GM21576 (cell line): Measurements from ENCODE around the gene TROAP.
A peak's percentile ranks its signal among the peaks of the same experiment; 100 is the strongest.

ENCODE experiments used
- ATAC-seq: cut with Tn5 transposase; IDR thresholded peaks from one replicate; pipeline ENCODE4 v1.9.1; 2021; ENCODE audit warnings: mild to moderate bottlenecking, moderate library complexity; ENCODE audit not compliant: unreplicated experiment

Gene TROAP

DNA sequence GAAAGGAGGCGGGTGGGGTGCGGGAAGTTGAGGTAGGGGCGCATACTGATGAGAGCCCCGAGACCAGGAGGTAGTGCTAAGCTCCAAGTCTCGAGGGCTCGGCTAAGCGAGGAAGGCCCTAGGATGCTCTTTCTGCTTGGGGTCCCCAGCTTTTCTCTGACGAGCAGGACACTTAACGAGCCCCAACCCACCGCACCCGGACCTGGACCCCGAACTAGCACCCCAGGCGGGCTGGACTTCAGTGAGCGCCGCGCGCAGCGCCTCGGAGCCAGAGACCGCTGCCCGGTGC lies 18.7 kb downstream of the TROAP start:
- no peak for ATAC-seq

- ATAC-seq: peak; percentile 62
Observed at GRCh38 chr12:49342066-49342913, 19.2 kb downstream of the TROAP start.

GRCh38 chr12:49342914-49343731 lies 20.1 kb downstream of the TROAP start:
- ATAC-seq: no peak

GRCh38 chr12:49344486-49345050 lies 21.5 kb downstream of the TROAP start:
- no peak for ATAC-seq

DNA sequence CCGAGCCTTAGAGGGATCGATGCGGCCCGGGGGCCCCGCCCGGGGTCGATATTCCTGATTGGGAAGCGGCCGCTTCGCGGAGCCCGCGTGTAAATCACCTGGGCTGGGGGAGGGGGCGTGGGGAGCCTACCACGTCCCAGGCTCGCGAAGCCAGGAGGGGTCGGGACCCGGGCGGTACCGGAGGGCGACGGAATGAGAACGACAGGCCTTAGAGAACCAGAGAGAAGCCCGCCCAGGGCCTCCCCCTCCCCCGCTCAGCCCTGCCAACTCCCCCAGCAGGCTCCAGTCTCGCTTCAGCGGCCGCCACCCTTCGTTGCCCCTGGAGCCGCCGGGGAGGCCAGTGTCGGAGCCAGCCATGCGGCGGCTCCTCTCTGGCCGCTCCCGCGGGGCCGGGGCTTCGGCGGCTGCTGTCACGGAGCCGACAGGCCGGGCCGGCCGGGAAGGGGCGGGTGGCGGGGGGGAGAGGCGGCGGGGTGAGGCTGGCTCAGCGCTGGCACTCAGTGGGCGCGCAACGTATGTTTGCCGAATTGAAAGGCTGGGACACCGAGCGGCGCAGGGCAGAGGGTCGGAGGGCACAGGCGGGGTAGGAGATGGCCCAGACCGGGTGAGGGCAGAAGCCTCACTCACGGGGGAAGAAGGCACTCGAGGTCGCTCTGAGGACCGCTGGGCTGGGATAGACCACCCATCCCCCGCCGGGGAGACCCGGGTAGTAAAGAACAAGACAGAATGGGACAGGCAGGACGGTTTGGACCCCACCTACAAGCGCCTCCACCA lies 22.2 kb downstream of the TROAP start:
- ATAC-seq: no peak

GRCh38 chr12:49345825-49346658 lies 23.0 kb downstream of the TROAP start:
- ATAC-seq: no peak

GRCh38 chr12:49346659-49347310 lies 23.7 kb downstream of the TROAP start, which contains the start of gene DNAJC22:
DNAJC22 (plus strand) TSS chr12:49346888; CDS start chr12:49348873, 1,985 bp downstream.
- no peak for ATAC-seq

DNA sequence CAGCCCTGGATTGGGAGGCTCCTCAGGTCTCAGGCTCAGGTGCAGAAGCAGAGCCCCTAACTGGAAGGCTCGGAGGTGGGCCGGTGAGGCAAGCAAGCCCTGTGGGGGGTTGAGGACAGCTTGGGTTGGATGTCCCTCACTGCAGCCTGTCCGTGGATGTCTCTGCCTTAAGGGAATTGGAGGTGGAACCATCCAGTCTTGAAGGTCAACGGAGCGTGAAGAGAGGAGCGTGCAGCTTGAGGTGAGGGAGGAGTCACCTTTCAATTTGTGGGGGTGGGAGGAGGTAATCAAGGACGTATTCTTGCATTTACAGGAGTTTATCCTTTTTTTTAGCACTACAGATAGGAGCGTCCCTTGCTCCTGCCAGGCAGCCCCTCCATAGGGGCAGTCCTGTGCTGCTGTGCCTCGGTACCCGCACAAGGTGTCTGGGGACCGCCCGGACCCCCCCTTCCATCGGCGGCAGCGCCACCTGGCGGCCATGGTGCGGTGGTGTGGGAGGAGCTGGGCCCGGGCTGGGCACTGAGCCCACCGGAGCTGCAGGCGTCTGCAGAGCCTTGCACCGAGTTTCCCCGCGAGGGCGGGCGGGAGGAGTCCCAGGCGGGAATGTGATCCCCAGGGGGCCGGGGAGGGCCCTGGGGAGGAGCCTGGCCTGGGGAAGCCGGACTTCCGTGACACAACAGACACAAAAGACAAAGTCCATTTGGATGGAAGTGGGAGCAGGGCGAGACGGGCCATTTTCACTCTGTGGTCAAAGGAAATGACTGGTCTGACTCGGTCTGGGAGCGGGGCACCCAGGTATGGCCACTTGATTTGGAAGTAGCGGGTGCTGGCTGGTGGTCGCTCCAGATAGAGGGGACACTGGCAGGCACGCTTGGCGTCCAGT lies 24.5 kb downstream of the TROAP start:
- ATAC-seq: no peak

GRCh38 chr12:49348781-49349180 lies 25.7 kb downstream of the TROAP start:
- ATAC-seq: no peak

DNA sequence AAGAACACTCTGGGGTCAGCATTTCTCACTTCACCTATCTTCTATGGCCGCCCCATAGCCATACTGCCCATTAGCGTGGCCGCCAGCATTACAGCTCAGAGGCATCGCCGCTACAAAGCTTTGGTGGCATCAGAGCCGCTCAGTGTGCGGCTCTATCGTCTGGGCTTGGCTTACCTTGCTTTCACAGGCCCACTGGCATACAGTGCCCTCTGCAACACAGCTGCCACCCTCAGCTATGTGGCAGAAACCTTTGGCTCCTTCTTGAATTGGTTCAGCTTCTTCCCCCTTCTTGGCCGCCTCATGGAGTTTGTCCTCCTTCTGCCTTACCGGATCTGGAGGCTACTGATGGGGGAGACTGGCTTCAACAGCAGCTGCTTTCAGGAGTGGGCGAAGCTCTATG lies 26.2 kb downstream of the TROAP start:
- ATAC-seq: no peak

- no peak for ATAC-seq
Observed at GRCh38 chr12:49352351-49352750, 29.3 kb downstream of the TROAP start.

DNA sequence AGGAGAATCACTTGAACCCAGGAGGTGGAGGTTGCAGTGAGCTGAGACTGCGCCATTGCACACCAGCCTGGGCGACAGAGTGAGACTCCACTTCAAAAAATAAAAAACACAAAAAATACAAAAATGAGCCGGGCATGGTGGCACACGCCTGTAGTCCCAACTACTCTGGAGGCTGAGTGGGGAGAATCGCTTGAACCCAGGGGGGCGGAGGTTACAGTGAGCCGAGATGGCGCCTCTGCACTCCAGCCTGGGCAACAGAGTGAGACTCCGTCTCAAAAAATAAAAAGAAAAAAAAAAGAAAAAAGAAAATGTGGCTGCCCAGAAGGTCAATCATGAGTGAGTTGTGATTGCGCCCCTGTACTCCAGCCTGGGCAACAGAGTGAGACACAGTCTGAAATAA lies 32.9 kb downstream of the TROAP start:
- no peak for ATAC-seq

DNA sequence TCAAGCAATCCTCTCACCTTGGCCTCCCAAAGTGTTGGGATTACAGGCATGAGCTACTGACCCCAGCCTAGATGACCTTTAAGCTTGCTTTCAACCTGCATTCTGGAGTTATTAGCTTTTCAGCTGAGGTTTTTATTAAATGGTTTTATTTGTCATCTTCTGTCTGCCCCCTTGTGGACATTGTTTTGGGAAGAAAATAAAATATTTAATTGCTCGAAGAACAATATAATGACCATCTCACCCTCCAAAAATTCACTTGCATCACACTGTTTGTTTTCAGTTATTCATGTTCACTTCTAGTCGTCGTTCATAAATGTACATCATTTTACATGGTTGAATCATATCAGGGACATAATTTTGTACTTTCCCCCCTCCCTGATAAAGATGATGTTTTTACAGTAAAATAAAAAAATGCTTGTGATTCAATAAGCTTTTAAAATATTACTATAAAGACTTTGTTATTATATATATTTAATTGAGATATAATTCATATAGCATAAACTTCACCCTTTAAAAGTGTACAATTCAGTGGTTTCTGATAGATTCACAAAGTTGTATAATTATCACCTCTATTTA lies 34.1 kb downstream of the TROAP start:
- no peak for ATAC-seq

DNA sequence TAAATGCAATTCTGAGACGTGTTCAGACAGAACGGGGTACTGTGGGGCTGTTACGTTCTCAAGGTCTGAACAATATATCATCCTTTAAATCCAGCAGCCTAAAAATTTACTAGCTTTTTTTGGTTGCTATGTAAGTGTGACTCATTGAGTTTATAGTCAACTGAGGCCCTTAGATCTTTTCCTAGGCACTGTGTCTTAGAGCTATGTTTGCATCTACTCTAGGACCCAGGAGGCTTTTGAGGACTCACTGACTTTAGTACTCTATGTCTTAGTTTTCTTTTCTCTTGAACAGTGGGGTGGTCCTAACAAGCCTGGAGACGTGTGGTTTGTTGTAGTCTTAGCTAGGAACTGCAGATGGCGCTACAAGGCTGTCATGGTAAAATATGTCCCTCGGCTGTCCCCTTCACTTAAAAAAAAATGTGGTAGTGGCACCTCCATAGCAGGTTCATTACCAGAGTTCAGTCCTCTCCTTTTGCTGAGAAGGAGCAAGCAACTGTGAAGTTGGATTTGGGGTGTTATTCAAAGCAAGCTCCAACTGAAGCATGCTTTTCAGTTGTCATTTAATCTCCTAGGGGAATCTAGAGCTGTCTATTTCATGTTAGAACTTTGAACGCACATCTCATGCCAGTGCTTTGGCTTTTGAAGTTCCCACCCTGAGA lies 35.6 kb downstream of the TROAP start:
- peak; percentile 64 for ATAC-seq

DNA sequence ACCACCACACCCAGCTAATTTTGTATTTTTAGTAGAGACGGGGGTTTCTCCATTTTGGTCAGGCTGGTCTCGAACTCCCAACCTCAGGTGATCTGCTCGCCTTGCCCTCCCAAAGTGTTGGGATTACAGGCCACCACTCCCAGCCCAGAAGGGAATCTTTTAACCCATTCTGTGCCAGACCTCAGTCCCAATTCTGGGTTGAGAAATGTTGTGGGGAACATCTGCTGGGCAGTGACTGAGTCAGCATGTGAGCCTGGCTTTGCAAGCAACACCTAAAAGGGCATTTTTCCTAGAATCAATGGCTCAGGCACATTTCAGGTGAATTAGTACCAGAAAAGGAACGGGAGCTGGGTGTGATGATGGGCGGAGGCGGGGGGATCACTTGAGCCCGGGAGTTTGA lies 36.6 kb downstream of the TROAP start:
- no peak for ATAC-seq

DNA sequence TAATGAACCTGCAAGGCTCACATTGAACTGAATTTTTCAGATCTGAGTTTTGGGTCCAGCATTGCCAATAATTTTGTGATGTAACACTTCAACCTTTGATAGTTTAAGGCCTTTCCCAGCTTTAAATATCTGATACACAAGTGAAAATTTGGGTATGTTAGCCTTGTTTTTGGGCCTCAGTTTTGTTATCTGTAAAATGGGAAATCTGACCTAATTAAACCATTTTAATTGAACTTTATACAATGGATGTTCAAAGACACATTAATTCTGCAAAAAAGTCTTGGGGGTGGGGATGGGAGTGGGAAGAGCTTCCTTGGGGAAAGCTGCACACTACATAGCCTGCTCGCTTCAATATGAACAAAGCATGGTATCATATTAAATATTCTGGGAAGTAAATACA lies 39.0 kb downstream of the TROAP start:
- no peak for ATAC-seq

GRCh38 chr12:49364989-49365388 lies 41.9 kb downstream of the TROAP start:
- ATAC-seq: no peak

DNA sequence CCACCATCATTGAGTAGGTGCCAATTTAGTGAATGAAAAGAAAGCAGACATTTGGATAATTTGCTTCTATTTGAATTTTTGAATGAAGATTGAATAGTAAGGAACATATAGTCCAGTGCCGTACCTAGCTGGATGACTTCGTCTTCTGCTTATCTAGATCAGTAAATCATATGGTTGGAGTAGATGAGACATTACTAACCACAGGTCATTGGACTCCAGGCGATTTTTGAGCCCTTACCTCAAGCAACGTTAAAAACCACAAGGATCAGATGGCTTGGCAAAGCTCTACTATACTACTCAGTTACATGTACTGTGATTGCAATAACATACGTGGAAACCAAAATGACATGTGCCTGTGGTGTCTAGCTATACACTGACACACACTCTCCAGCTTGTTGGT lies 42.5 kb downstream of the TROAP start:
- ATAC-seq: no peak
